ENCODE data around the gene TRPM4. TPM values are rescaled to one million over a fixed set of nuclear protein-coding genes. Genes with fewer than 3 reads are reported as not detected.

Gene TRPM4
- total and polyA plus RNA-seq, 2 of the 8 experiments (the other 6 are each of a cell fraction or from before 2014, with no cell fraction given) = 11.3 to 13.3 TPM

DNA sequence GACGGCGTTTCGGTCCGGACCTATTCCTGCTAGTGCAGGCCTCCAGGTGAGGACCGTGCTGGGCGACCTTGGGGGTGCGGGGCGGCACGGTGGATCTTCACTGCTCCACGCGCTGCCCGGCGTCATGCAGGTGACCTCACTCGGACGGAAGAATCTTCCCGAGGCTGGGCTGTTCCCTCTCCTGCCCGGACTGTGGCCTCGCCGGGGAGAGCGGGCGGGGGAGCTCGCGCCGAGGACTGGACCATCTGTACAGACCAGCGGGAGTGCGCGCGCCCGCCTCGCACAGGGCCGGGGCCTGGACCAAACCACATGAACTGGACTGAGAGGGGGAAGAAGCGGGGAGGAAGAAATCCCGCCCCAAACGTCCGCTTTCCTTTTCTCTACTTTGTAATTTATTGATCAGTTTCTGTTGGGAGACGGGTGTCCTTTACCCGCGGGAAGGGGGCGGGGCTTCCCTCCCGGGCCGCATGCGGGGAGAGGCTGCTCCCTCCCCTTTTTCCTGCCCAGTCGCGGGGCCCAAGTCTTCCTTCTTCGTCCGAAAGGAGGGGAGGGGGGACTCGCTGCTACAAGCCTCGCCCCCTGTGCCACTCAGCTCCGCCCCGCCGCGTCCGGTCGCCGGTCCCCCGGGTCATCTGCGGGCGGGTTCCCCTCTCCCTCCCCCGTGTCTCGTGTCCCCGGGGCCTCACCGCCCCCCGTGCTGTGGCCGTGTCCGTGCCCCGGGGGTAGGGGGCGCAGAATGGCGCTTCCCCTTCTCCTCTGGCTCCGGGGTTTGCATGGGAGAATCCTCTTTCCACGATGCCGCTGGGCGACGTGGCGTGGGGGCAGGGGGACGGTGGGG, 7.3 kb upstream of the TRPM4 start (continued):
- no peak for TF ChIP-seq MAFK (IDR thresholded peaks at IDR 0.05; ENCODE audit: low read depth, low read length)
- TF ChIP-seq E2F6 (IDR thresholded peaks at IDR 0.05) = no peak; the same call in 1 of the 2 replicates
- 0 out of 2 replicates have a peak, but pooled peaks have one; percentile 53 for TF ChIP-seq SP1 (IDR thresholded peaks at IDR 0.05; ENCODE audit: low read depth, low read length)
- TF ChIP-seq YY1 (IDR thresholded peaks at IDR 0.05; ENCODE audit: low read depth, low read length) = no peak
- no peak for TF ChIP-seq KDM5A (IDR thresholded peaks at IDR 0.05; ENCODE audit: low read length)
- no peak for TF ChIP-seq SUZ12 (IDR thresholded peaks at IDR 0.05; ENCODE audit: low read length)
- no peak for TF ChIP-seq KDM1A (IDR thresholded peaks at IDR 0.05; ENCODE audit: borderline replicate concordance, low read length)
- 0 out of 2 replicates have a peak, but pooled peaks have one; percentile 18 for TF ChIP-seq TAF1 (IDR thresholded peaks at IDR 0.05; ENCODE audit: low read depth, low read length)
- TF ChIP-seq, protein P1, sequence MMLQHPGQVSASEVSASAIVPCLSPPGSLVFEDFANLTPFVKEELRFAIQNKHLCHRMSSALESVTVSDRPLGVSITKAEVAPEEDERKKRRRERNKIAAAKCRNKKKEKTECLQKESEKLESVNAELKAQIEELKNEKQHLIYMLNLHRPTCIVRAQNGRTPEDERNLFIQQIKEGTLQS (IDR thresholded peaks at IDR 0.05; ENCODE audit: insufficient read depth, low read depth, low read length) = no peak
- TF ChIP-seq JUND (IDR thresholded peaks at IDR 0.05; ENCODE audit: low read length) = peak; percentile 96
- no peak for TF ChIP-seq CEBPB (IDR thresholded peaks at IDR 0.05; ENCODE audit: low read depth, low read length)
- TF ChIP-seq SAP30 (IDR thresholded peaks at IDR 0.05; ENCODE audit: insufficient read depth, insufficient replicate concordance, low read length) = no peak
- no peak for TF ChIP-seq RXRA (IDR thresholded peaks at IDR 0.05; ENCODE audit: insufficient read depth, low read depth, low read length)
- TF ChIP-seq GTF2F1 (IDR thresholded peaks at IDR 0.05; ENCODE audit: borderline replicate concordance, low read depth, low read length) = no peak
- no peak for TF ChIP-seq FOSL1 (IDR thresholded peaks at IDR 0.05; ENCODE audit: insufficient read depth, low read depth, low read length)
- no peak for TF ChIP-seq TBP (IDR thresholded peaks at IDR 0.05; ENCODE audit: low read depth, low read length)
- TF ChIP-seq EGR1 (IDR thresholded peaks at IDR 0.05; ENCODE audit: borderline replicate concordance, low read depth, low read length) = 0 out of 2 replicates have a peak, but pooled peaks have one; percentile 6
- TF ChIP-seq TEAD4 (IDR thresholded peaks at IDR 0.05; ENCODE audit: low read depth, low read length) = no peak
- no peak for TF ChIP-seq NANOG (IDR thresholded peaks at IDR 0.05; ENCODE audit: insufficient read depth, low read depth, low read length, poor library complexity, severe bottlenecking)
- TF ChIP-seq BRCA1 (IDR thresholded peaks at IDR 0.05; ENCODE audit: low read depth, low read length) = peak; percentile 33; the same call in 1 of the 2 replicates
- no peak for TF ChIP-seq TCF12 (IDR thresholded peaks at IDR 0.05; ENCODE audit: low read depth, low read length)
- TF ChIP-seq NRF1 (IDR thresholded peaks at IDR 0.05; ENCODE audit: low read depth, low read length) = no peak
- TF ChIP-seq RFX5 (IDR thresholded peaks at IDR 0.05; ENCODE audit: borderline replicate concordance, low read depth, low read length) = no peak
- TF ChIP-seq BACH1 (IDR thresholded peaks at IDR 0.05; ENCODE audit: low read length) = no peak
